ENCODE measurements around the gene DCC. TPM values are rescaled to one million over a fixed set of nuclear protein-coding genes. Genes with fewer than 3 reads are reported as not detected.

Gene DCC
- polyA plus RNA-seq, 1 donor (not counting 4 experiments of a cell fraction or from before 2014, with no cell fraction given): not detected

DNA sequence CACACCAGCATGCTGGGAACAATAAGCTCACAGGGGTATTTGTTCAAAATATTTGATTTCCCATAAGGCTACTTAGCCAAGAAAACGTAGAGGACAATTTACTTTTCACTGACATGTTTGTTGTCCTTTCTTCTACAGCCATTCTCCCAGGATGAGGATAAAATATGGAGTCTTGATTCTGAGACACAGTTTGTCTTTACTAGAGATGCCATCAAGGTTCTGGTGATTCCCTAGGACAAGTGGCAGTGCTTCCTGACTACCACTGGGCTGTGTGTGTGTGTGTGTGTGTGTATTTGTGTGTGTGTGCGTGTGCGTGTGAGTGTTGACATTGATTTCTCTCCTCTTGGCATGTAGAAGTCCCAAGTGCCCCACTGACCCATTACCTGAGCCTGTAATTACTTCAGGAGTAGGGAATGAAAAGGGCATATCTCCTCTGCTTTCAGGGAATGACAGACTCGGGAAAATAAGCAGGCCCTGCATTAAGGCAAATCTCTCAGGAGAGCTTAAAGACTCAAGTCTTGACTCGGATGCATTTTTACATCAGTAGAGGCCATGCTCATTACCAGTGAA is 761.6 kb downstream of the DCC start:
- no peak overlapping the region for H3K27ac ChIP-seq (ENCODE audit: control insufficient read depth, insufficient read depth, low read length)
- no peak overlapping the region for H2AFZ ChIP-seq (ENCODE audit: control insufficient read depth, low read length)
- no peak overlapping the region for H3K9ac ChIP-seq (ENCODE audit: control insufficient read depth, extremely low read depth, insufficient read depth, low read length)
- no peaks in the 10 kb centered on the region for H4K20me1 ChIP-seq (ENCODE audit: control insufficient read depth, extremely low read depth, insufficient read depth, low read length)
- no peaks in the 10 kb centered on the region for H3K9me3 ChIP-seq (ENCODE audit: control insufficient read depth, low read depth, low read length)
- H3K9me1 ChIP-seq (ENCODE audit: control insufficient read depth, extremely low read depth, insufficient read depth, low read length): no peaks in the 10 kb centered on the region
- no peak overlapping the region for H3K4me2 ChIP-seq (ENCODE audit: control insufficient read depth, extremely low read depth, insufficient read depth, low read depth, low read length)
- no peaks in the 10 kb centered on the region for H3K27me3 ChIP-seq (ENCODE audit: control insufficient read depth, extremely low read depth, insufficient read depth, low read length)
- FAIRE-seq (no peak), DNase-seq (ENCODE audit: low read depth, low spot score) (no peak)
- no peaks in the 10 kb centered on the region for H3K4me1 ChIP-seq (ENCODE audit: control insufficient read depth, extremely low read depth, insufficient read depth, low read length)
- dilution Hi-C loops (cut with MboI; ENCODE audit: extremely low pct_ligation_motif_present, low sequenced_read_pairs): no loop called here
- H3K36me3 ChIP-seq (ENCODE audit: control insufficient read depth in 2 of 2, extremely low read depth in 1 of 2, insufficient read depth in 2 of 2, low read length in 2 of 2): no peaks in the 10 kb centered on the region
- TF ChIP-seq, protein P1, sequence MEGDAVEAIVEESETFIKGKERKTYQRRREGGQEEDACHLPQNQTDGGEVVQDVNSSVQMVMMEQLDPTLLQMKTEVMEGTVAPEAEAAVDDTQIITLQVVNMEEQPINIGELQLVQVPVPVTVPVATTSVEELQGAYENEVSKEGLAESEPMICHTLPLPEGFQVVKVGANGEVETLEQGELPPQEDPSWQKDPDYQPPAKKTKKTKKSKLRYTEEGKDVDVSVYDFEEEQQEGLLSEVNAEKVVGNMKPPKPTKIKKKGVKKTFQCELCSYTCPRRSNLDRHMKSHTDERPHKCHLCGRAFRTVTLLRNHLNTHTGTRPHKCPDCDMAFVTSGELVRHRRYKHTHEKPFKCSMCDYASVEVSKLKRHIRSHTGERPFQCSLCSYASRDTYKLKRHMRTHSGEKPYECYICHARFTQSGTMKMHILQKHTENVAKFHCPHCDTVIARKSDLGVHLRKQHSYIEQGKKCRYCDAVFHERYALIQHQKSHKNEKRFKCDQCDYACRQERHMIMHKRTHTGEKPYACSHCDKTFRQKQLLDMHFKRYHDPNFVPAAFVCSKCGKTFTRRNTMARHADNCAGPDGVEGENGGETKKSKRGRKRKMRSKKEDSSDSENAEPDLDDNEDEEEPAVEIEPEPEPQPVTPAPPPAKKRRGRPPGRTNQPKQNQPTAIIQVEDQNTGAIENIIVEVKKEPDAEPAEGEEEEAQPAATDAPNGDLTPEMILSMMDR (optimal IDR thresholded peaks at IDR 0.05 in 1 of 3, IDR thresholded peaks at IDR 0.05 in 1 of 3, conservative IDR thresholded peaks at IDR 0.05 in 1 of 3; ENCODE audit: extremely low read depth in 1 of 3, insufficient read depth in 2 of 3, low read length in 3 of 3): no peak
- TF ChIP-seq EZH2 (IDR thresholded peaks at IDR 0.05; ENCODE audit: low read length): no peak
- no peak overlapping the region for H3K4me3 ChIP-seq (ENCODE audit: control insufficient read depth in 2 of 3, extremely low read depth in 1 of 3, insufficient read depth in 2 of 3, low read depth in 1 of 3, low read length in 3 of 3)
- no peaks in the 10 kb centered on the region for H3K79me2 ChIP-seq (ENCODE audit: control insufficient read depth, insufficient read depth, low read length)

DNA sequence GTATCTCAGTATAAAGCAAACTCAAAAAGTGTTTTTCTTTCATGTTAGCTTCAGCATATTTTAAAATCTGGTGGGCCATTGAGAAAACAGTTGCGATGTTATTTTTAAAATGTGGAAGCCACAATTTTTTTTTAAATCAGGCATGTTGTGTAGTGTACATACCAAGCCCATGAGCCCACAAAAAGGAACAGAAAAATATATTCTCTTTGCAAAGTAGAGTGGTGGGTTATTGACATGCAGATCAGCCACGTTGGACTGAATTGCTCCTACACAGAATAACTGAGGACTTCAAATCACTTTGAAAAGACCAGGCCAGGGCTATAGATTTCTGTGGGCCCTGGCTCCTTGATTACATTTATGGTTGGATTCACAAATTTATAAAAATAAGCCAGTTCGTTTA is 774.4 kb downstream of the DCC start:
- Histone ChIP-seq H3K4me1 (ENCODE audit: control insufficient read depth, extremely low read depth, insufficient read depth, low read length) (no peaks in the 10 kb centered on the region), H4K20me1 (ENCODE audit: control insufficient read depth, extremely low read depth, insufficient read depth, low read length) (no peaks in the 10 kb centered on the region), H3K9ac (ENCODE audit: control insufficient read depth, extremely low read depth, insufficient read depth, low read length) (no peak overlapping the region), H3K79me2 (ENCODE audit: control insufficient read depth, insufficient read depth, low read length) (no peaks in the 10 kb centered on the region), H3K9me3 (ENCODE audit: control insufficient read depth, low read depth, low read length) (peaks cover 2% of the 10 kb centered on the region), H3K36me3 (ENCODE audit: control insufficient read depth in 2 of 2, extremely low read depth in 1 of 2, insufficient read depth in 2 of 2, low read length in 2 of 2) (no peaks in the 10 kb centered on the region), H3K27ac (ENCODE audit: control insufficient read depth, insufficient read depth, low read length) (no peak overlapping the region), H3K9me1 (ENCODE audit: control insufficient read depth, extremely low read depth, insufficient read depth, low read length) (no peaks in the 10 kb centered on the region), H2AFZ (ENCODE audit: control insufficient read depth, low read length) (no peak overlapping the region), H3K27me3 (ENCODE audit: control insufficient read depth, extremely low read depth, insufficient read depth, low read length) (no peaks in the 10 kb centered on the region), H3K4me2 (ENCODE audit: control insufficient read depth, extremely low read depth, insufficient read depth, low read depth, low read length) (no peak overlapping the region), H3K4me3 (ENCODE audit: control insufficient read depth in 2 of 3, extremely low read depth in 1 of 3, insufficient read depth in 2 of 3, low read depth in 1 of 3, low read length in 3 of 3) (no peak overlapping the region)
- DNase-seq (ENCODE audit: low read depth, low spot score) (no peak), FAIRE-seq (no peak)
- dilution Hi-C loops (cut with MboI; ENCODE audit: extremely low pct_ligation_motif_present, low sequenced_read_pairs): no loop called here
- TF ChIP-seq, protein P1 (optimal IDR thresholded peaks at IDR 0.05 in 1 of 3, IDR thresholded peaks at IDR 0.05 in 1 of 3, conservative IDR thresholded peaks at IDR 0.05 in 1 of 3; ENCODE audit: extremely low read depth in 1 of 3, insufficient read depth in 2 of 3, low read length in 3 of 3): no peak
- no peak for TF ChIP-seq EZH2 (IDR thresholded peaks at IDR 0.05; ENCODE audit: low read length)

Data from keratinocyte (primary cell).